ENCODE results near the gene SRGAP2B. TPM values are rescaled to one million over a fixed set of nuclear protein-coding genes. Genes with fewer than 3 reads are reported as not detected.
"Not testable (repeated sequence)": the region's sequence is repeated elsewhere in the genome, so short reads cannot be mapped to it uniquely, and the experiment has no call there.

Gene SRGAP2B
- total RNA-seq, 2 experiments from 2014 or later = 21.8 to 25.3 TPM

- DNase-seq; H3K36me3 Mint-ChIP-seq; H3K27me3 Mint-ChIP-seq; intact Hi-C loops (cut with micrococcal nuclease); H3K27ac Mint-ChIP-seq; POLR2A ChIA-PET; CTCF ChIA-PET; H3K4me3 Mint-ChIP-seq; H3K4me1 Mint-ChIP-seq (ENCODE audit: low read depth); H3K9me3 Mint-ChIP-seq: not testable (repeated sequence)
Measured at GRCh38 chr1:145048181-145048856, 46.8 kb downstream of the SRGAP2B start.

- DNase-seq; H3K4me1 Mint-ChIP-seq (ENCODE audit: low read depth); intact Hi-C loops (cut with micrococcal nuclease); POLR2A ChIA-PET; H3K4me3 Mint-ChIP-seq; H3K27me3 Mint-ChIP-seq; H3K27ac Mint-ChIP-seq; CTCF ChIA-PET; H3K36me3 Mint-ChIP-seq; H3K9me3 Mint-ChIP-seq: not testable (repeated sequence)
Measured at GRCh38 chr1:145047553-145047952, 47.6 kb downstream of the SRGAP2B start.

GRCh38 chr1:145045571-145046273 lies 49.4 kb downstream of the SRGAP2B start:
- POLR2A ChIA-PET; H3K4me3 Mint-ChIP-seq; H3K27me3 Mint-ChIP-seq; DNase-seq; H3K9me3 Mint-ChIP-seq; CTCF ChIA-PET; H3K27ac Mint-ChIP-seq; H3K36me3 Mint-ChIP-seq; intact Hi-C loops (cut with micrococcal nuclease); H3K4me1 Mint-ChIP-seq (ENCODE audit: low read depth): not testable (repeated sequence)

GRCh38 chr1:145041519-145041918 lies 53.6 kb downstream of the SRGAP2B start:
- intact Hi-C loops (cut with micrococcal nuclease); H3K36me3 Mint-ChIP-seq: not testable (repeated sequence)

GRCh38 chr1:145036019-145036418 lies 59.1 kb downstream of the SRGAP2B start:
- H3K9me3 Mint-ChIP-seq; DNase-seq; H3K4me1 Mint-ChIP-seq (ENCODE audit: low read depth); H3K4me3 Mint-ChIP-seq; CTCF ChIA-PET; H3K36me3 Mint-ChIP-seq; intact Hi-C loops (cut with micrococcal nuclease); H3K27ac Mint-ChIP-seq; POLR2A ChIA-PET; H3K27me3 Mint-ChIP-seq: not testable (repeated sequence)

More at GRCh38 chr1:145041519-145041918, 53.6 kb downstream of the SRGAP2B start:
- H3K27me3 Mint-ChIP-seq; H3K27ac Mint-ChIP-seq; CTCF ChIA-PET; H3K4me1 Mint-ChIP-seq (ENCODE audit: low read depth); H3K4me3 Mint-ChIP-seq; POLR2A ChIA-PET; DNase-seq; H3K9me3 Mint-ChIP-seq: not testable (repeated sequence)

GRCh38 chr1:145033523-145033922 lies 61.6 kb downstream of the SRGAP2B start:
- intact Hi-C loops (cut with micrococcal nuclease); H3K27ac Mint-ChIP-seq; H3K36me3 Mint-ChIP-seq; H3K27me3 Mint-ChIP-seq; H3K4me1 Mint-ChIP-seq (ENCODE audit: low read depth); H3K4me3 Mint-ChIP-seq; CTCF ChIA-PET; DNase-seq; POLR2A ChIA-PET; H3K9me3 Mint-ChIP-seq: not testable (repeated sequence)

GRCh38 chr1:145027251-145027650 lies 67.9 kb downstream of the SRGAP2B start:
- CTCF ChIA-PET; H3K4me1 Mint-ChIP-seq (ENCODE audit: low read depth); H3K36me3 Mint-ChIP-seq; H3K27me3 Mint-ChIP-seq; DNase-seq; H3K4me3 Mint-ChIP-seq; H3K9me3 Mint-ChIP-seq; POLR2A ChIA-PET; intact Hi-C loops (cut with micrococcal nuclease); H3K27ac Mint-ChIP-seq: not testable (repeated sequence)

GRCh38 chr1:145025286-145025685 lies 69.8 kb downstream of the SRGAP2B start:
- H3K36me3 Mint-ChIP-seq; H3K9me3 Mint-ChIP-seq; CTCF ChIA-PET; H3K27me3 Mint-ChIP-seq; intact Hi-C loops (cut with micrococcal nuclease); H3K4me3 Mint-ChIP-seq; H3K27ac Mint-ChIP-seq; DNase-seq; POLR2A ChIA-PET; H3K4me1 Mint-ChIP-seq (ENCODE audit: low read depth): not testable (repeated sequence)

GRCh38 chr1:145022259-145022658 lies 72.9 kb downstream of the SRGAP2B start:
- CTCF ChIA-PET; H3K9me3 Mint-ChIP-seq; DNase-seq; intact Hi-C loops (cut with micrococcal nuclease); H3K27me3 Mint-ChIP-seq; H3K27ac Mint-ChIP-seq; H3K36me3 Mint-ChIP-seq; POLR2A ChIA-PET; H3K4me1 Mint-ChIP-seq (ENCODE audit: low read depth); H3K4me3 Mint-ChIP-seq: not testable (repeated sequence)

GRCh38 chr1:145021749-145022148 lies 73.4 kb downstream of the SRGAP2B start:
- CTCF ChIA-PET; H3K27ac Mint-ChIP-seq; H3K9me3 Mint-ChIP-seq; H3K4me3 Mint-ChIP-seq; DNase-seq; H3K4me1 Mint-ChIP-seq (ENCODE audit: low read depth); H3K27me3 Mint-ChIP-seq; H3K36me3 Mint-ChIP-seq; POLR2A ChIA-PET; intact Hi-C loops (cut with micrococcal nuclease): not testable (repeated sequence)

- DNase-seq; H3K9me3 Mint-ChIP-seq; intact Hi-C loops (cut with micrococcal nuclease); POLR2A ChIA-PET; H3K36me3 Mint-ChIP-seq; H3K27ac Mint-ChIP-seq; H3K4me3 Mint-ChIP-seq; CTCF ChIA-PET; H3K27me3 Mint-ChIP-seq; H3K4me1 Mint-ChIP-seq (ENCODE audit: low read depth): not testable (repeated sequence)
Measured at GRCh38 chr1:145019709-145020108, 75.4 kb downstream of the SRGAP2B start.

GRCh38 chr1:145017725-145018124 lies 77.4 kb downstream of the SRGAP2B start:
- H3K4me3 Mint-ChIP-seq; H3K27me3 Mint-ChIP-seq; CTCF ChIA-PET; POLR2A ChIA-PET; H3K36me3 Mint-ChIP-seq; H3K27ac Mint-ChIP-seq; DNase-seq; intact Hi-C loops (cut with micrococcal nuclease); H3K4me1 Mint-ChIP-seq (ENCODE audit: low read depth); H3K9me3 Mint-ChIP-seq: not testable (repeated sequence)

GRCh38 chr1:145016492-145016862 lies 78.7 kb downstream of the SRGAP2B start:
- H3K27ac Mint-ChIP-seq; DNase-seq; H3K36me3 Mint-ChIP-seq; CTCF ChIA-PET; POLR2A ChIA-PET; H3K4me3 Mint-ChIP-seq; intact Hi-C loops (cut with micrococcal nuclease); H3K4me1 Mint-ChIP-seq (ENCODE audit: low read depth); H3K9me3 Mint-ChIP-seq; H3K27me3 Mint-ChIP-seq: not testable (repeated sequence)
